Esophagus muscularis mucosa (tissue), 4 donors: ENCODE results near the gene CASKIN2. TPM values are rescaled to one million over a fixed set of nuclear protein-coding genes. Genes with fewer than 3 reads are reported as not detected.

Source experiments
- DNase-seq: peaks from one replicate; pipeline ENCODE4 v3.0.0-alpha.2; 2017; ENCODE audit errors: extremely low spot score
- H3K27ac ChIP-seq, 4 donors: fragments of 200-600 bp; sonication (generic); replicated peaks in 1 of 4; 1 replicate in 3 of 4; 2 replicates in 1 of 4; pipeline ENCODE4 v1.5.1; 2016 to 2019; ENCODE audit warnings: mild to moderate bottlenecking in 1 of 4
- H3K27me3 ChIP-seq, 4 donors: fragments of 200-600 bp; sonication (generic); one replicate each; pipeline versions ENCODE4 v1.5.1 to v1.6.0; 2016 to 2019
- H3K36me3 ChIP-seq, 4 donors: fragments of 200-600 bp; sonication (generic); one replicate each; pipeline ENCODE4 v1.5.1; 2016 to 2019
- H3K4me1 ChIP-seq, 4 donors: fragments of 200-600 bp; sonication (generic); one replicate each; pipeline ENCODE4 v1.5.1; 2016 to 2019
- H3K4me3 ChIP-seq, 4 donors: fragments of 200-600 bp; sonication (generic); 1 replicate in 2 of 4; 2 replicates in 2 of 4; pipeline ENCODE4 v1.5.1; 2016 to 2019; ENCODE audit warnings: mild to moderate bottlenecking in 4 of 4, moderate library complexity in 1 of 4
- H3K9me3 ChIP-seq, 4 donors: fragments of 200-600 bp; sonication (generic); 1 replicate in 3 of 4; 2 replicates in 1 of 4; pipeline ENCODE4 v1.5.1; 2016 to 2019
- CTCF ChIP-seq, 3 experiments: fragments of 200-600 bp in 2 of 3; fragments of 450-650 bp in 1 of 3; sonication (generic) in 2 of 3; IDR thresholded peaks; one replicate each; pipeline ENCODE4 v1.5.1; 2017 to 2019; ENCODE audit warnings: antibody characterized with exemption in 3 of 3, mild to moderate bottlenecking in 2 of 3, moderate library complexity in 1 of 3
- EP300 ChIP-seq: sonication (generic); formaldehyde crosslinking; IDR thresholded peaks from one replicate; pipeline ENCODE4 v1.6.1; 2017; ENCODE audit warnings: antibody characterized with exemption
- POLR2A ChIP-seq: fragments of 450-650 bp; IDR thresholded peaks from one replicate; pipeline ENCODE4 v1.6.1; 2017; ENCODE audit warnings: antibody characterized with exemption, moderate library complexity, mild to moderate bottlenecking, low read depth
- POLR2AphosphoS5 ChIP-seq, 2 donors: sonication (generic); formaldehyde crosslinking; IDR thresholded peaks; one replicate each; pipeline ENCODE4 v1.6.1; 2017; ENCODE audit warnings: antibody characterized with exemption in 2 of 2
- WGBS: methylation state at CpG from one replicate; pipeline ENCODE4 v1.1.5; 2018; 5-methylcytosine and 5-hydroxymethylcytosine counted together
- intact Hi-C: fragments of 100-400 bp; cut with DNase I; formaldehyde crosslinking; loops from one replicate; pipeline ENCODE4 v1.15.1; 2023
- total RNA-seq, 4 donors: library from RNA; depleted of rRNA; stranded (reverse); fragments of >200 nt; gene quantifications; one replicate each; pipeline versions ENCODE4 v1.1.0 to v1.2.1, GENCODE V29; 2016

Gene CASKIN2
- total RNA-seq, 4 donors from 2014 or later: 16.2 to 43.5 (median 35.5) TPM

GRCh38 chr17:75460295-75460694, 55.0 kb downstream of the CASKIN2 start:
- TF ChIP-seq POLR2AphosphoS5 (IDR thresholded peaks at IDR 0.05): no peak
- 93% methylated on average over 4 of the region's 4 CpGs for WGBS
- Histone ChIP-seq H3K27ac (peak overlapping the region in 3 of 4 donors; percentile 28 to 62 (median 51)), H3K4me1 (peaks cover 34 to 44% (median 39%) of the 10 kb centered on the region in 4 donors), H3K4me3 (no peak overlapping the region), H3K9me3 (no peaks in the 10 kb centered on the region), H3K27me3 (no peaks in the 10 kb centered on the region), H3K36me3 (peaks cover 0 to 3% (median 0%) of the 10 kb centered on the region in 4 donors)
- intact Hi-C loops: no loop called here
- DNase-seq: no peak

- H3K27ac ChIP-seq: peak overlapping the region; percentile 28 to 62 (median 48)
- intact Hi-C loops: no loop called here
- 67% methylated on average over 9 of the region's 9 CpGs for WGBS
Observed at GRCh38 chr17:75459590-75460267, 55.6 kb downstream of the CASKIN2 start.

GRCh38 chr17:75459246-75459589, 56.1 kb downstream of the CASKIN2 start:
- intact Hi-C loops: no loop called here
- Histone ChIP-seq H3K27ac (peak overlapping the region in 3 of 4 donors; percentile 45 to 62 (median 51)), H3K4me3 (no peak overlapping the region), H3K27me3 (no peaks in the 10 kb centered on the region), H3K4me1 (peaks cover 34 to 46% (median 40%) of the 10 kb centered on the region in 4 donors), H3K36me3 (peaks cover 0 to 3% (median 0%) of the 10 kb centered on the region in 4 donors), H3K9me3 (no peaks in the 10 kb centered on the region)
- TF ChIP-seq CTCF (IDR thresholded peaks at IDR 0.05): no peak
- TF ChIP-seq POLR2AphosphoS5 (IDR thresholded peaks at IDR 0.05): no peak
- TF ChIP-seq EP300: no peak
- no peak for TF ChIP-seq POLR2A
- WGBS: 56% methylated on average over 1 of the region's 1 CpG
- DNase-seq: no peak

More at GRCh38 chr17:75459590-75460267, 55.6 kb downstream of the CASKIN2 start:
- Histone ChIP-seq H3K27me3 (no peaks in the 10 kb centered on the region), H3K4me1 (peaks cover 34 to 46% (median 40%) of the 10 kb centered on the region in 4 donors), H3K4me3 (no peak overlapping the region), H3K36me3 (peaks cover 0 to 3% (median 0%) of the 10 kb centered on the region in 4 donors), H3K9me3 (no peaks in the 10 kb centered on the region)
- DNase-seq: no peak
- TF ChIP-seq POLR2A: no peak
- TF ChIP-seq EP300: no peak
- peak in 1 of 2 donors; percentile 16 for TF ChIP-seq POLR2AphosphoS5 (IDR thresholded peaks at IDR 0.05)
- TF ChIP-seq CTCF (IDR thresholded peaks at IDR 0.05): no peak

GRCh38 chr17:75457047-75457654, 58.2 kb downstream of the CASKIN2 start:
- no peaks in the 10 kb centered on the region for H3K36me3 ChIP-seq
- peak overlapping the region; percentile 90 to 94 (median 91) for H3K27ac ChIP-seq
- TF ChIP-seq POLR2A: no peak
- TF ChIP-seq CTCF (IDR thresholded peaks at IDR 0.05): peak in 1 of 3 experiments; percentile 5
- no peak for TF ChIP-seq EP300
- TF ChIP-seq POLR2AphosphoS5 (IDR thresholded peaks at IDR 0.05): peak; percentile 37 to 42
- H3K4me1 ChIP-seq: peaks cover 34 to 46% (median 40%) of the 10 kb centered on the region in 4 donors
- no peaks in the 10 kb centered on the region for H3K27me3 ChIP-seq
- DNase-seq: no peak
- intact Hi-C loops: no loop called here
- no peaks in the 10 kb centered on the region for H3K9me3 ChIP-seq
- 0% methylated on average over 21 of the region's 38 CpGs for WGBS
- H3K4me3 ChIP-seq: peak overlapping the region; percentile 90 to 96 (median 92)

- Histone ChIP-seq H3K27me3 (no peaks in the 10 kb centered on the region), H3K4me1 (peaks cover 34 to 46% (median 40%) of the 10 kb centered on the region in 4 donors), H3K27ac (peak within 1 kb of the TSS; percentile 90 to 94 (median 91)), H3K4me3 (peak within 1 kb of the TSS; percentile 90 to 96 (median 92)), H3K9me3 (no peaks in the 10 kb centered on the region), H3K36me3 (no peaks in the 10 kb centered on the region)
- TF ChIP-seq CTCF (IDR thresholded peaks at IDR 0.05) (peak in 1 of 3 experiments; percentile 21), POLR2AphosphoS5 (IDR thresholded peaks at IDR 0.05) (peak; percentile 78 to 85), EP300 (no peak)
- peak; percentile 99 for DNase-seq
- intact Hi-C loops: no loop called here
- WGBS: under 1% methylated on average over 29 of the region's 33 CpGs
Observed at GRCh38 chr17:75456417-75457046, 58.8 kb downstream of the CASKIN2 start, which contains the start of gene TMEM94. Gene TMEM94 (plus strand): TSS chr17:75456635. CDS start chr17:75471906, 15,271 bp downstream.
